ENCODE measurements around the gene IARS1. TPM values are rescaled to one million over a fixed set of nuclear protein-coding genes. Genes with fewer than 3 reads are reported as not detected.

The IARS1 gene
- total RNA-seq, 3 donors from 2014 or later (not counting 1 experiment from before 2014, with no cell fraction given) = 50.8 to 70.8 (median 66.2) TPM

GRCh38 chr9:92254381-92255337 is 38.8 kb downstream of the IARS1 start:
- no peak for DNase-seq
- Histone ChIP-seq H3K4me1 (ENCODE audit: control insufficient read depth, insufficient read depth, low read length) (no peaks in the 10 kb centered on the region), H3K27me3 (ENCODE audit: control insufficient read depth, insufficient read depth, low read length) (no peaks in the 10 kb centered on the region), H3K36me3 (ENCODE audit: control insufficient read depth, insufficient read depth, low read length) (peaks cover 84% of the 10 kb centered on the region), H3K27ac (ENCODE audit: low read length) (no peak overlapping the region), H3K9me3 (ENCODE audit: control insufficient read depth, insufficient read depth, low read length) (no peaks in the 10 kb centered on the region), H3K4me3 (ENCODE audit: low read length) (no peak overlapping the region)
- no peak for TF ChIP-seq CTCF (IDR thresholded peaks at IDR 0.05)
- H3K9me3 Mint-ChIP-seq = no peaks in the 10 kb centered on the region
- H3K27me3 Mint-ChIP-seq (ENCODE audit: low read depth in 2 of 2) = no peaks in the 10 kb centered on the region
- peaks cover 25% of the 10 kb centered on the region for H3K36me3 Mint-ChIP-seq
- no peak overlapping the region for H3K27ac Mint-ChIP-seq
- intact Hi-C loops (cut with micrococcal nuclease) = no loop called here
- WGBS (ENCODE audit: insufficient coverage) = 91% methylated on average over 19 of the region's 19 CpGs
- H3K4me3 Mint-ChIP-seq = no peak overlapping the region
- H3K4me1 Mint-ChIP-seq = no peaks in the 10 kb centered on the region
- no peak for ATAC-seq

DNA sequence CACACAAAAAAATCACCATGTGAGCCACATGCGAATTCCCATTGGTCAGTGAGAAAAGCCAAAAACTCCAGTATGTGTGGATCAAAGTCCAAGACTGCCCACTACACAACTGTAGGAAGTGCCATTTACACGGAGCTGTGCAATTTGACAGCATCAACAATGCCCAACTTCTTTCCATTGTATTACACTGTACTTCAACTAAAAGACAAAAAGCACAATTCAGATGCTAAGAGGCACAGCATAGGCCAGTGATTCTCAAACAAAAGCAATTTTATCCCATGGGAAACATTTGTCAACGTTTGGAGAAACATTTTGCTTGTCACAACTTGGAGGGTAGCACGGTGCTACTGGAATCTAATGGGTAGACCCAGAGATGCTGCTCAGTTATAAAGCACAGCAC is 39.8 kb downstream of the IARS1 start:
- Histone ChIP-seq H3K36me3 (ENCODE audit: control insufficient read depth, insufficient read depth, low read length) (peaks cover 79% of the 10 kb centered on the region), H3K4me3 (ENCODE audit: low read length) (no peak overlapping the region), H3K27ac (ENCODE audit: low read length) (no peak overlapping the region), H3K9me3 (ENCODE audit: control insufficient read depth, insufficient read depth, low read length) (no peaks in the 10 kb centered on the region), H3K4me1 (ENCODE audit: control insufficient read depth, insufficient read depth, low read length) (no peaks in the 10 kb centered on the region), H3K27me3 (ENCODE audit: control insufficient read depth, insufficient read depth, low read length) (no peaks in the 10 kb centered on the region)
- no peaks in the 10 kb centered on the region for H3K4me1 Mint-ChIP-seq
- no peak for DNase-seq
- intact Hi-C loops (cut with micrococcal nuclease) = no loop called here
- no peak for ATAC-seq
- WGBS (ENCODE audit: insufficient coverage) = 90% methylated on average over 4 of the region's 4 CpGs
- no peaks in the 10 kb centered on the region for H3K27me3 Mint-ChIP-seq (ENCODE audit: low read depth in 2 of 2)
- TF ChIP-seq CTCF (IDR thresholded peaks at IDR 0.05) = no peak
- H3K27ac Mint-ChIP-seq = no peak overlapping the region
- H3K36me3 Mint-ChIP-seq = peaks cover 25% of the 10 kb centered on the region
- H3K4me3 Mint-ChIP-seq = no peak overlapping the region
- H3K9me3 Mint-ChIP-seq = no peaks in the 10 kb centered on the region

DNA sequence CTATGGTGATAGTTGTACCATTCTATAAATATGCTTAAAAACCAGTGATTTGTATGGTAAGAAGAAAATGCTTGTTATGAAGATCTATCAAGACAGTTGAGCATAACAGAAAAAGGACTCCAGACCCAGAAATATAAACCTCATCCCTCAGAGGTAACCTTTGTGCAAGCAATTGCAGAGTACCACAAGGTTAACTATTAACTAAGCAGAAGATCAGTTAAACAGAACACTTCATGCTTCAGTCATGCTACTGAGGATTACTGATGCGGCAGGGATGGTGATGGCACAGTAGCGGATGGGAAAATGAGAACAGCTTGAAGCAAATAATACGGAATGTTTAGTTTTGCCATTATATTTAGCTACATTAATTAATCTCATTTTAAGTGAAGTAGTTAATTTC is 45.5 kb downstream of the IARS1 start:
- DNase-seq = no peak
- Histone ChIP-seq H3K27me3 (ENCODE audit: control insufficient read depth, insufficient read depth, low read length) (no peaks in the 10 kb centered on the region), H3K27ac (ENCODE audit: low read length) (no peak overlapping the region), H3K4me3 (ENCODE audit: low read length) (no peak overlapping the region), H3K9me3 (ENCODE audit: control insufficient read depth, insufficient read depth, low read length) (no peaks in the 10 kb centered on the region), H3K36me3 (ENCODE audit: control insufficient read depth, insufficient read depth, low read length) (peaks cover 87% of the 10 kb centered on the region), H3K4me1 (ENCODE audit: control insufficient read depth, insufficient read depth, low read length) (no peaks in the 10 kb centered on the region)
- WGBS (ENCODE audit: insufficient coverage) = 100% methylated on average over 2 of the region's 3 CpGs
- TF ChIP-seq CTCF (IDR thresholded peaks at IDR 0.05) = no peak
- intact Hi-C loops (cut with micrococcal nuclease) = no loop called here
- no peaks in the 10 kb centered on the region for H3K4me1 Mint-ChIP-seq
- H3K27ac Mint-ChIP-seq = no peak overlapping the region
- no peaks in the 10 kb centered on the region for H3K9me3 Mint-ChIP-seq
- H3K36me3 Mint-ChIP-seq = peaks cover 66% of the 10 kb centered on the region
- ATAC-seq = no peak
- no peak overlapping the region for H3K4me3 Mint-ChIP-seq
- no peaks in the 10 kb centered on the region for H3K27me3 Mint-ChIP-seq (ENCODE audit: low read depth in 2 of 2)

Data from natural killer cell (primary cell).